ENCODE data around the gene CTIF. TPM values are rescaled to one million over a fixed set of nuclear protein-coding genes. Genes with fewer than 3 reads are reported as not detected.

Gene CTIF
- total RNA-seq, 3 donors from 2014 or later: 13.2 to 50.3 (median 19.6) TPM

DNA sequence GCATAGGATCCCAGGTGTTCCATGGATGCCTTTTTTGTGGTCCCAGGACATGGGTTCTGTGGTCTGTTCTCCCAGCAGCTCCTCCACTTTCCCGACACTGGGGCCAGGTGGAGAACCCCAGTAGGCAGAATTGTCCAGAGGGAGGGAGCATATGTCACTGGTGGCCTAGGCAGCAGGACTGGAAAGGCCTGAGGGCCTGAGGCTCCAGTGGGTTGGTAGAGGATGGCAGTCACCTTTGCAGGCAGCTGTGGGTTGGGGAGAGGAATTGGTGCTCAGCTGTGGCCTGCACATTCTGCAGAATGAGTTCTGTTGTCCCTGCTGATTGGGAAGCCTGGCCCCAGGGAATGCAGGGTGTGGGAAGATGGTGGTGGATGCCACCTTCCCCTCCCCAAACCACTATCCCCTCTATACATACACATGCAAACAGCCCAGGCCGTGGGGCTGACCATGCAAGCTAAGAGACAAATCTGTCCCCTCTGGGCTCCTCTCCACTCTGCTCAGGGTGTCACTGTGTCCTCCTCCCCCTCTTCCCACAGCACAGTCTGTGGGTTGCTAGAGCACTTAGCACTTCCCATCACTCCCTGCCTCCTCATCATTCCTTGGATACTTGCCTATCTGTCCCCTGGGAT is 11.4 kb downstream of the CTIF start:
- DNase-seq (no peak), ATAC-seq (no peak)
- no peak overlapping the region for H3K4me3 ChIP-seq
- TF ChIP-seq, protein P1, sequence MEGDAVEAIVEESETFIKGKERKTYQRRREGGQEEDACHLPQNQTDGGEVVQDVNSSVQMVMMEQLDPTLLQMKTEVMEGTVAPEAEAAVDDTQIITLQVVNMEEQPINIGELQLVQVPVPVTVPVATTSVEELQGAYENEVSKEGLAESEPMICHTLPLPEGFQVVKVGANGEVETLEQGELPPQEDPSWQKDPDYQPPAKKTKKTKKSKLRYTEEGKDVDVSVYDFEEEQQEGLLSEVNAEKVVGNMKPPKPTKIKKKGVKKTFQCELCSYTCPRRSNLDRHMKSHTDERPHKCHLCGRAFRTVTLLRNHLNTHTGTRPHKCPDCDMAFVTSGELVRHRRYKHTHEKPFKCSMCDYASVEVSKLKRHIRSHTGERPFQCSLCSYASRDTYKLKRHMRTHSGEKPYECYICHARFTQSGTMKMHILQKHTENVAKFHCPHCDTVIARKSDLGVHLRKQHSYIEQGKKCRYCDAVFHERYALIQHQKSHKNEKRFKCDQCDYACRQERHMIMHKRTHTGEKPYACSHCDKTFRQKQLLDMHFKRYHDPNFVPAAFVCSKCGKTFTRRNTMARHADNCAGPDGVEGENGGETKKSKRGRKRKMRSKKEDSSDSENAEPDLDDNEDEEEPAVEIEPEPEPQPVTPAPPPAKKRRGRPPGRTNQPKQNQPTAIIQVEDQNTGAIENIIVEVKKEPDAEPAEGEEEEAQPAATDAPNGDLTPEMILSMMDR (IDR thresholded peaks at IDR 0.05): no peak
- no peaks in the 10 kb centered on the region for H3K9me3 ChIP-seq
- intact Hi-C loops (cut with DNase I, micrococcal nuclease): no loop called here
- H3K36me3 ChIP-seq (ENCODE audit: low read depth): no peaks in the 10 kb centered on the region
- no peaks in the 10 kb centered on the region for H3K4me1 ChIP-seq (ENCODE audit: low read depth)

DNA sequence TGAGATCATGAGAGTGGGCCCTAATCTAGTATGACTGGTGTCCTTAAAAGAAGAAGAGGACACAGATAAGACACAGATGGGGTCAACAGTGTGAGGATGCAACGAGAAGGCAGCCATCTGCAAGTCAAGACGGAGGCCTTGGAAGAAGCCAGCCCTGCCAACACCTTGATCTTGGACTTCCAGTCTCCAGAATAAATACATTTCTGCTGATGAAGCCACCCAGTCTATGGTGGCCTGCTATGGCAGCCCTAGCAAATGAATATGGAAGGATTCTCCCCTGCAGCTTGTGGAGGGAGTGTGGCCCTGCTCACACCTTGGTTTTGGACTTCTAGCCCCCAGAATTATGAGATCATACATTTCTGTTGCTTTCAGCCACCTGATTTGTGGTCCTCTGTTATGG is 12.3 kb downstream of the CTIF start:
- TF ChIP-seq, protein P1 (IDR thresholded peaks at IDR 0.05): no peak
- DNase-seq (no peak), ATAC-seq (no peak)
- H3K4me1 ChIP-seq (ENCODE audit: low read depth): no peaks in the 10 kb centered on the region
- H3K36me3 ChIP-seq (ENCODE audit: low read depth): no peaks in the 10 kb centered on the region
- intact Hi-C loops (cut with DNase I, micrococcal nuclease): no loop called here
- H3K4me3 ChIP-seq: no peak overlapping the region
- no peaks in the 10 kb centered on the region for H3K9me3 ChIP-seq

DNA sequence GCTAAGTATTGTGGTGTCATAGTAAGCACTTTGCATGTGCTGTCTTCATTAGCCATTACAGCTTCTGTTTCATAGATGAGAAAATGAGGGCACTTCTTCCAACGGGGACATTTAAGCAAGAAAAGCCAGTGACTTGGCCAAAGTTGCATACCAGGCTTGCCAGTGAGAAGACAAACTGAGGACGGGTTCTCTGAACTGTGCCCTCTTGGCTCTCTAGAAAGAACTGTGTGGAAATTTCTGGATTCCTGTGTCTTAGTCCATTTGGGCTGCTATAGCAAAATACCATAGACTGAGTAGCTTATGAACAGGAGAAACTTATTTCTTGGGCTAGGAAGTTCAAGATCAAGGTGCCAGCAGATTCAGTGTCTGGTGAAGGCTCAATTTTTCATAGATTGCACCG is 13.3 kb downstream of the CTIF start:
- intact Hi-C loops (cut with DNase I, micrococcal nuclease): no loop called here
- Histone ChIP-seq H3K36me3 (ENCODE audit: low read depth) (no peaks in the 10 kb centered on the region), H3K9me3 (no peaks in the 10 kb centered on the region), H3K4me3 (no peak overlapping the region), H3K4me1 (ENCODE audit: low read depth) (no peaks in the 10 kb centered on the region)
- DNase-seq (no peak), ATAC-seq (no peak)
- TF ChIP-seq, protein P1 (IDR thresholded peaks at IDR 0.05): no peak

DNA sequence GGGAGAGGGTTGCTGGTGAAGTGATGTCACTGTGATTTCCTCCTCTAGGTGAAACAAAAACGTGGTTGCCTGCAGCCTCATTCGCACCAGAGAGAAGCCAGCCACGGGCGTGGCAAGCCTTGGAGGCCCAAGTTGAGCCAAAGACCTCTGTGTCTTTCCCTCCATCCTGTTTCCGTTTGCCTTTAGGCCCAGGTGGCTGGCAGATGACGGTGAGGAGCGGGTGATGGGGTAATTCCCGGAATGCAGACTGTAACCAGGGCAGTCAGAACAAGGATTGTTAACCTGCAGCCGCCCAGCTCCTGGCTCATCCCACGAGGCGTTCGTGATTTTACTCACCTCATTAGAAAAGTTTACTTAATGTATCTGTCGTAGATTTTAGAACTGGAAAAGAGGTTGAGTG is 14.4 kb downstream of the CTIF start:
- no peaks in the 10 kb centered on the region for H3K36me3 ChIP-seq (ENCODE audit: low read depth)
- H3K4me1 ChIP-seq (ENCODE audit: low read depth): no peaks in the 10 kb centered on the region
- DNase-seq (no peak), ATAC-seq (no peak)
- H3K9me3 ChIP-seq: no peaks in the 10 kb centered on the region
- intact Hi-C loops (cut with DNase I, micrococcal nuclease): no loop called here
- no peak overlapping the region for H3K4me3 ChIP-seq
- TF ChIP-seq, protein P1 (IDR thresholded peaks at IDR 0.05): no peak

DNA sequence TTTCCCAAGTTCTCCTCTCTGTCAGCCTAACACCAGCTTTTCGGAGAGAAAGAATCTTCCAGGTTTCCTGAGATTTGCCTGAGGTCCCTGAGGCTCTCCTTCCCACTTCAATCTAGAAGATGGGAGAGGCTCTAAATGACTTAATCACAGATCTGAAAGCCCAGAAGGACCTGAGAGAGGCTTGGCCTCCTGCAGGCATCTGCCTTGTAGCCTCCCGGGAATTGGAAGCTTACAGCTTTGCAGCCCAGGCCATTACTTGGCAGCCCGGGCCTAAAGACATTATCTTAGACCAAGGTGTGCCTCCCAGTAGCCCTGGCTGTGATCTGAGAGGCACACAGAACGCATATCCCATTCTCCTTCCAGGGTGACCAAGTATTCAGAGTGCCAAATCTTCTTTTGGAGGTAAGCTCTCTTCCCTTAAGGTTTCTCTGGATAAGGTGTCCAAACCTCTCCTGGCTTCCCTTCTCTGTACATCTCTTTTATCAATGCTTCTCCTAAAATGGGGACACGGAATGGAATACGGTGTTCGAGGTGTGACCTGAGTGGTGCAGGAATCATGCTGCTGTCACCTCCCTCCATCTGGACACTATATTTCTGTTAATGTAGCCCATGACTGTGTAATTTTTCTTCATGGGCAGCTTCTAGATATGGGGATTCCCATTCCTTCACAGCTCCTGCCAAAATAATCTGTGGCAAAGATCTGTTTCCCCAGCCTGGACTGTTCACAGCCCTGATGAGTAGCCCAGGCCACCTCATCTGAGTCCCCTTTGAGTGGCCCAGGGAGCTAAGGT is 16.0 kb downstream of the CTIF start:
- DNase-seq (no peak), ATAC-seq (no peak)

More for the DNA sequence above, 16.0 kb downstream of the CTIF start:
- intact Hi-C loops (cut with DNase I, micrococcal nuclease): no loop called here
- TF ChIP-seq, protein P1 (IDR thresholded peaks at IDR 0.05): no peak
- H3K9me3 ChIP-seq: no peaks in the 10 kb centered on the region
- H3K4me1 ChIP-seq (ENCODE audit: low read depth): no peaks in the 10 kb centered on the region
- no peak overlapping the region for H3K4me3 ChIP-seq
- H3K36me3 ChIP-seq (ENCODE audit: low read depth): no peaks in the 10 kb centered on the region

Measured in mucosa of descending colon (tissue), 3 donors.